NOMO-1 treated with DMSO at 0.1 percent for 48 hours (cell line): ENCODE measurements around the gene ACTR3.
A peak's percentile ranks its signal among the peaks of the same experiment; 100 is the strongest.
"Not testable (repeated sequence)": the region's sequence is repeated elsewhere in the genome, so short reads cannot be mapped to it uniquely, and the experiment has no call there.

Experiments used
- DNase-seq: peaks from one replicate; lab custom pipeline; 2025; ENCODE audit not compliant: unreplicated experiment; lab: John Stamatoyannopoulos, UW

ACTR3 gene

DNA sequence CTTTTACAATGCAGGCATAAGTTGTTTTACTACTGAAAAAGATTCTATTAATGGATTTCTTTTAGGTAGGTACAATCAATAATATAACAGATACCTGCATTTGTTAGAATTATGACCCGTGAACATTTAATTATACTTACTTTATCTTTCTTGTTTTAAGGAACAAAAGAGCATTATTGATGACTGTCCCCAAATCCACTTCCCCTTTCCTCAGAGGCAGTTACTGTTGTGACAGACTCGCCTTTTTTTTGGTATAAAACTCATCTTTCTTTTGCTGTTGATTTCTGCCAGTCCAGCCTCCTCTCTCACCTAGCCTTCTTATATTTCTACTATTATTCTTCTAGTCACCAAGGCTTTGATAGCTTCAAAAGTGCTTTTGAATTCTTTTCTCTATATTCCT, 12.1 kb downstream of the ACTR3 start:
- peak; percentile 88 for DNase-seq

DNA sequence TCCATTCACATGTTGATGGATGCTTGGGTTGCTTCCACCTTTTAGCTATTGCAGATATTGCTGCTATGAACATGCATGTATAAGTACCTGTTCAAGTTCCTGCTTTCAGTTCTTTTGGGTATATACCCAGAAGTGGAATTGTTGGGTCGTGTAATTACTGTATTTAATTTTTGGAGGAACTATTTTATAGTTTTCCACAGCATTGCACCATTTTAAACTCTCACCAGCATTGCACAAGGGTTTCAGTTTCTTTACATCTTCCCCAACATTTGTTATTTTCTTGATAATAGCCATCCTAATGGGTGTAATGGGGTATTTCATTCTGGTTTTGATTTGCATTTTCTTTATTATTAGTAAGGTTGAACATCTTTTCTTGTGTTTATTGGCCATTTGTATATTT, 16.0 kb downstream of the ACTR3 start:
- no peak for DNase-seq

- DNase-seq = no peak
Measured at GRCh38 chr2:113906647-113907046, 16.8 kb downstream of the ACTR3 start.

- DNase-seq = no peak
Measured at GRCh38 chr2:113907297-113907696, 17.4 kb downstream of the ACTR3 start.

DNA sequence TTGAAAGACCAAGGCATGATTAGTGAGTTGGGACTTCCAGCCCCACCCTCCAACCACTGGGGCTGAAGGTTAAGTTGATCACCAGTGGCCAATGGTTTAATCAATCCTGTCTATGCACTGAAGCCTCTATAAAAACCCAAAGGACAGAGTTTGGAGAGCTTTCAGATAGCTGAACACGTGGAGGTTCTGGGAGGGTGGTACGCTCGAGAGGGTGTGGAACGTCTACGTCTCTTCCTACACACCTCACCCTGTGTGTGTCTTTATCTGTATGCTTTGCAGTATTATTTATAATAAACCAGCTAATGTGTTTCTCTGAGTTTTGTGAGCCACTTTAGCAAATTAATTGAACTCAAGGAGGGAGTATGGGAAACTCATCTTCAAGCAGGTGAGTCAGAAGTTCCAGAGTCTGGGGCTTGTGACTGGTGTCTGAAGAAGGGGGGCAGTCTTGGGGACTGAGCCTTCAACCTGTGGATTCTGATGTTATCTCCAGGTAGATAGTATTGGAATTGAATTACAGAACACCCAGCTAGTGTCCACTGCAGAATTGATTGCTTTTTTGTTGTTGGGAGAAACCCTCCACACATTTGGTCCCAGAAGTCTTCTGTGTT, 20.3 kb downstream of the ACTR3 start:
- no peak for DNase-seq

DNA sequence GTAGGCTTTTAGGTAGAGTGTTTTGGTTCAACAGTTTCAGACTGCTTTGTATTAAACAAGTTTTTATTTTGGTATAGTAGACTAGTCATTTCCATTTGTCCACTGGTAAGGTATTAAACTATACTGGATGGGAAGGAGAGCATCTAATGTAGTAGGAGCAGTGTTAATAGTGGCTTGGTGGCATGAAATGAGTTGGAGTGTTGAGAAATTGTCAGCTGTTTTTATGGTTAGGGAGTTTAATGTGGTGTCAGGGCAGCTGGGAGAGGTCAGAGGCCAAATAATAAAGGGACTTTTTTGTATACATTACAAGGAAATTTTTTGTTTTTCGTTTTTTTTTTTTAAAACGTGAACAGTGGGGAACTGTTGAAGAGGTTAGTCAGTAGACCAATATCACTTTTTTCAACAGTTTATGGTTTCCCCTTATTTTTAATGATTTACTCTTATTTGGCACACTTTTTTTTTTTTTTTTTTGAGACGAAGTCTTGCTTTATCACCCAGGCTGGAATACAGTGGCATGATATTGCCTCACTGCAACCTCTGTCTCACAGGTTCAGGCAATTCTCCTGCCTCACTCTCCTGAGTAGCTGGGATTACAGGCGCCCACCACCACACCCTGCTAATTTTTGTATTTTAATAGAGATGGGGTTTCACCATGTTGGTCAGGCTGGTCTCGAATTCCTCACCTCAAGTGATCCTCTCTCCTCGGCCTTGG, 21.2 kb downstream of the ACTR3 start:
- no peak for DNase-seq

GRCh38 chr2:113915082-113915819, 25.4 kb downstream of the ACTR3 start:
- no peak for DNase-seq

GRCh38 chr2:113918229-113918628, 28.3 kb downstream of the ACTR3 start:
- DNase-seq = no peak

GRCh38 chr2:113920996-113921395, 31.1 kb downstream of the ACTR3 start:
- DNase-seq = no peak

GRCh38 chr2:113922335-113922734, 32.4 kb downstream of the ACTR3 start:
- DNase-seq = no peak

GRCh38 chr2:113922784-113923183, 32.9 kb downstream of the ACTR3 start:
- no peak for DNase-seq

DNA sequence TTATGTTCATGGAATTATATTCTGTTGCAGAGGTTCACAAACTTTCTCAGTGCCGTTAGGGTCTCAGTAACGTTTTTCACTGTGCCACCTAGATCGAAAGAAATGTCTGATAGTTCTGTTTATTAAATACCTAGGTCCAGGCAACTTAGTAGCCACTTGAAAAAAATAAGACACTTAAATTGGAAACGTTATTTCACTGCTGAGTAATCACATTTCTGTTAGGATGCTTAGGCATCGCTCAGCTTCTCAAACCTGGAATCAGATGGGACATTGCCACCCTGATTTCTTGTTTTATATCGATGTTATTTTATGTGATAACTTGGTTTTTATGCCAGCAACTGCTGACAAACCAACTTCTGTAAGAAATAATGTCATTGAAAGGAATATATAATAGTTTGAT, 36.0 kb downstream of the ACTR3 start:
- no peak for DNase-seq

GRCh38 chr2:113926314-113926713, 36.4 kb downstream of the ACTR3 start:
- DNase-seq = no peak

GRCh38 chr2:113930448-113930847, 40.6 kb downstream of the ACTR3 start:
- no peak for DNase-seq

DNA sequence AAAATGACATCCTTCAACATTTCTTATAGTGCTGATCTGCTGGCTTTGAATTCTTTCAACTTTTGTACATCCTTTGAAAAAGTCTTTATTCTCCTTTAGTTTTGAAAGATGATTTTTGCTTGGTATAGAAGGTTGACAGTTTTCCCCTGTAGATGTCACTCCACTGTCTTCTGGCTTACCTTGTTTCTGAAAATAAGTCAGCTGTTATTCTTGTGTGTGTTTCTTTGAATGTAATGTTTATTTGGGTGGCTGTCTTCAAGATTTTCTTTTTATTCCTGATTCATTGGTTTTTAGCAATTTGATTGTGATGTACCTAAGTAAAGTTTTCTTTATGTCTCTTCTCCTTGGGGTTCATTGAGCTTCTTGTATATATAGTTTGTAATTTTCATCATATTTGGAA, 47.6 kb downstream of the ACTR3 start:
- DNase-seq = no peak

GRCh38 chr2:113940891-113941290, 51.0 kb downstream of the ACTR3 start:
- no peak for DNase-seq

DNA sequence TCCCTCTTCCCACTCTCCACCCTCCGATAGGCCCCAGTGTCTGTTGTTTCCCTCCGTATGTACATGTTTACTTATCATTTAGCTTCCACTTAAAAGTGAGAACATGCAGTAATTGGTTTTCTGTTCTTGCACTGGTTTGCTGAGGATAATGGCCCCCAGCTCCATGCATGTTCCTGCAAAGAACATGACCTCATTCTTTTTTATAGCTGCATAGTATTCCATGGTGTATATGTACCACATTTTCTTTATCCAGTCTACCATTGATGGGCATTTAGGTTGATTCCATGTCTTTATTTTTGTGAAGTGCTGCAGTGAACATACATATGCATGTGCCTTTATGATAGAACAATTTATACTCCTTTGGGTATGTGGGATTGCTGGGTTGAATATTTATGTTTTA, 55.9 kb downstream of the ACTR3 start:
- not testable (repeated sequence) for DNase-seq

DNA sequence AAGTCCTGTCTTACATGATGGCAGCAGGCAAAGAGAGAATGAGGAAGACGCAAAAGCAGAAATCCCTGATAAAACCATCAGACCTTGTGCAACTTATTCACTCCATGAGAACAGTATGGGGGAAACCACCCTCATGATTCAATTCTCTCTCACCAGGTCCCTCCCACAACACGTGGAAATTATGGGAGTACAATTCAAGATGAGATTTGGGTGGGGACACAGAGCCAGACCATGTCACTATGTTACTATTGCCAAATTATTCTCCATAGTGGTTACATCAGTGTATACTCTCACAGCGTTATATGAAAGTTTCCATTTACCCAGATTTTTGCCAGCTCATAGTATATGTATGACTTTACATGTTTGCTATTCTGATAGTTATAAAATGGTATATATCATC, 61.0 kb downstream of the ACTR3 start:
- DNase-seq = not testable (repeated sequence)

GRCh38 chr2:113961000-113961399, 71.1 kb downstream of the ACTR3 start:
- no peak for DNase-seq

DNA sequence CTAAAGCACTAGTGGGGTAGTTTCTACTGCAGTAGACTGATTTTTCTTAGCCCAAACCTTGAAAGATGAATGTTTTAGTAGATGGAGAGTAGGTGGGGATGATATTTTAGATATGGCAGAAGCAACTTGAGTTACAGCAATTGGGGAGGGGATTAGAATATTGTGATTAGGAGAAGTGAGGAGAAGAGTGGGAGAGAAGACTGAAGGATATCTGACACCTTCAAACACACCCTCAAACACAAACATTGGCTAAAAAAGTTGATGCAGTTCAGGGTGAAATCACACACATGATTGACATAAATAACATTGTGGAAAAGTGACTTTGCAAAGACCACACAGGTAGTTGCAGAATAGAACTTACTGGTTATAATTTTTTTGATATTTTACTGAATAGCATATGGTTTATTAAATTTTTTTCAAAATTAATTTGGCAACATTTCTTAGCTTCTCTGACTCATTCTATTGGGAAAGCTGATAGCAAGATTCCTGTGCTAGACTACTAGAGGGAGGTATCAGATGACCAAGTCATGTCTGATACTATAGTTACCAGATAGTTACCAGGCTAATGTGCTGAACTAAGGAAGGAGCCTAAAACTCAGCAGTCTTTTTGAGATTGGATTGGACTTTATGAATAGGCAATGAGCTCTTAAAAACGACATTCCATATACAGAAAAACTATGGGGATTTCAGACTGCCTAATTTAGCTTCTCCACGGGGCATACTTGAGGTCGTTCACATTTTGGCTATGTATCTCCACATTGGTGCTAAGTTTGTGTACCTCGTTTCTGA, 73.0 kb downstream of the ACTR3 start:
- DNase-seq = no peak

- DNase-seq = no peak
Measured at GRCh38 chr2:113963965-113964364, 74.1 kb downstream of the ACTR3 start.
